Measurements from ENCODE around the gene BTBD9. TPM values are rescaled to one million over a fixed set of nuclear protein-coding genes. Genes with fewer than 3 reads are reported as not detected.

BTBD9 gene
- total and polyA plus RNA-seq, 9 of the 15 experiments (the other 6 are each of a cell fraction or from before 2014, with no cell fraction given) = 0.08 to 1.6 (median 0.58) TPM

DNA sequence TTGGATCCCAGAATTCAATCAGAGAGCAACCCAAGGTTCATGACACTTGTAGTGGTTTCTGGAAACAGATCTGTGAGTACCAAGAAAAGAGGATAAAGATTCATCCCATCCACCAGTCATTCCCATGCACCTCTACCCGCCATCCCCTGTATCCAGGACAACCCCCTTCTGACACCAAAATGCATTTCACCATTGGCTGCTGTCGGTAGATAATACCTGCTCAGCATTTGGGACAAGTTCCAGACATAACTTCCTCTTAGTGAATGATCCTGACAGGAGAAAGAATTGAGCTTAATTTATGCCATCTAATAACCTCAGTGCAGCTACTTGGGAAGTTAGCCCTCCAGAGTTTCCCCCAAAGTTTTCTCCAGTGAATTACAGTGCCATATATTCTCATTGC, 491.1 kb downstream of the BTBD9 start:
- Histone ChIP-seq H3K4me1 (replicated peaks in 1 of 2; ENCODE audit: control insufficient read depth in 2 of 2, insufficient read depth in 2 of 2, low read length in 2 of 2) (no peaks in the 10 kb centered on the region; a peak in 1 of 5 replicates), H3K9me3 (replicated peaks; ENCODE audit: control insufficient read depth, insufficient read depth, low read depth, low read length) (no peaks in the 10 kb centered on the region), H3K4me2 (ENCODE audit: insufficient read depth, low read length) (no peak overlapping the region), H3K9ac (ENCODE audit: insufficient read depth in 1 of 2, low read depth in 2 of 2, low read length in 2 of 2) (no peak overlapping the region), H4K20me1 (replicated peaks; ENCODE audit: control insufficient read depth, insufficient read depth, low read length) (peaks cover 29% of the 10 kb centered on the region), H3K4me3 (no peak overlapping the region), H3K36me3 (ENCODE audit: control insufficient read depth, insufficient read depth, low read length) (no peaks in the 10 kb centered on the region), H2AFZ (ENCODE audit: low read depth, low read length) (no peak overlapping the region), H3K9me1 (ENCODE audit: control insufficient read depth, insufficient read depth, low read length) (no peaks in the 10 kb centered on the region), H3K27me3 (ENCODE audit: control insufficient read depth in 2 of 2, insufficient read depth in 2 of 2, low read length in 2 of 2) (no peaks in the 10 kb centered on the region), H3K79me2 (ENCODE audit: control insufficient read depth, insufficient read depth, low read length) (no peaks in the 10 kb centered on the region), H3K27ac (ENCODE audit: extremely low read depth, low read depth, low read length) (no peak overlapping the region)
- DNase-seq (ENCODE audit: extremely low read depth in 1 of 4, low spot score in 3 of 4) = no peak
- no peak for ATAC-seq
- POLR2A ChIA-PET = interaction anchor here (0.6 kb wide), 1 partner anchor 371 kb away, joined by 3 read pairs; no protein-coding TSS in a partner anchor
- CTCF ChIA-PET (ENCODE audit: low intra/inter-chr PET ratio) = no interaction called here
- intact Hi-C loops (cut with micrococcal nuclease) (no loop called here), in situ Hi-C loops (cut with MboI) (no loop called here)
- 40% methylated on average over 2 of the region's 2 CpGs for WGBS (ENCODE audit: insufficient coverage, low coverage, missing lambda C conversion rate)
- no TSS peak for BruUV-seq (replicated peaks)
- FAIRE-seq = no peak
- TF ChIP-seq ZNF124 (CRISPR knock-in tag; IDR thresholded peaks at IDR 0.05) = no peak
- no peak for TF ChIP-seq IRF2 (CRISPR knock-in tag; IDR thresholded peaks at IDR 0.05)
- no peak for TF ChIP-seq MAZ (CRISPR knock-in tag; conservative IDR thresholded peaks at IDR 0.05 in 1 of 2, IDR thresholded peaks at IDR 0.05 in 1 of 2)

- Histone ChIP-seq H3K4me2 (ENCODE audit: insufficient read depth, low read length) (no peak overlapping the region), H2AFZ (ENCODE audit: low read depth, low read length) (no peak overlapping the region), H3K36me3 (ENCODE audit: control insufficient read depth, insufficient read depth, low read length) (no peaks in the 10 kb centered on the region), H3K79me2 (ENCODE audit: control insufficient read depth, insufficient read depth, low read length) (no peaks in the 10 kb centered on the region), H3K27me3 (ENCODE audit: control insufficient read depth in 2 of 2, insufficient read depth in 2 of 2, low read length in 2 of 2) (no peaks in the 10 kb centered on the region), H3K9me1 (ENCODE audit: control insufficient read depth, insufficient read depth, low read length) (no peaks in the 10 kb centered on the region), H3K4me1 (replicated peaks in 1 of 2; ENCODE audit: control insufficient read depth in 2 of 2, insufficient read depth in 2 of 2, low read length in 2 of 2) (no peaks in the 10 kb centered on the region), H3K9me3 (replicated peaks; ENCODE audit: control insufficient read depth, insufficient read depth, low read depth, low read length) (no peaks in the 10 kb centered on the region), H3K27ac (ENCODE audit: extremely low read depth, low read depth, low read length) (no peak overlapping the region), H3K9ac (ENCODE audit: insufficient read depth in 1 of 2, low read depth in 2 of 2, low read length in 2 of 2) (no peak overlapping the region), H3K4me3 (no peak overlapping the region), H4K20me1 (replicated peaks; ENCODE audit: control insufficient read depth, insufficient read depth, low read length) (peaks cover 39% of the 10 kb centered on the region)
- no peak for FAIRE-seq
- CTCF ChIA-PET (ENCODE audit: low intra/inter-chr PET ratio) = interaction anchor here (0.6 kb wide), 1 partner anchor 661 kb away, joined by 3 read pairs; no protein-coding TSS in a partner anchor
- TF ChIP-seq CCNT2 (IDR thresholded peaks at IDR 0.05; ENCODE audit: borderline replicate concordance, extremely low read depth, insufficient read length, low read depth, low read length) (no peak), HNRNPUL1 (IDR thresholded peaks at IDR 0.05; ENCODE audit: low read length) (no peak), C11orf30 (IDR thresholded peaks at IDR 0.05; ENCODE audit: low read depth) (0 out of 2 replicates have a peak, but pooled peaks have one; percentile 15), TRIM24 (IDR thresholded peaks at IDR 0.05) (no peak), ZNF316 (IDR thresholded peaks at IDR 0.05) (peak; percentile 67)
- intact Hi-C loops (cut with micrococcal nuclease) (no loop called here), in situ Hi-C loops (cut with MboI) (no loop called here)
- BruUV-seq (replicated peaks) = no TSS peak
- no peak for ATAC-seq
- 17% methylated on average over 1 of the region's 1 CpG for WGBS (ENCODE audit: insufficient coverage, low coverage, missing lambda C conversion rate)
- POLR2A ChIA-PET = no interaction called here
- DNase-seq (ENCODE audit: extremely low read depth in 1 of 4, low spot score in 3 of 4) = no peak
Measured at GRCh38 chr6:38146734-38147027, 493.0 kb downstream of the BTBD9 start.
